GM18498 (cell line): ENCODE data around the gene GNG8.

Experiments
- ATAC-seq: cut with Tn5 transposase; IDR thresholded peaks from one replicate; pipeline ENCODE4 v1.9.1; 2021; ENCODE audit warnings: mild to moderate bottlenecking, moderate library complexity; ENCODE audit not compliant: unreplicated experiment

The GNG8 gene

GRCh38 chr19:46621191-46622117, 14.5 kb downstream of the GNG8 start:
- ATAC-seq: no peak

- no peak for ATAC-seq
These were observed 15.3 kb downstream of the GNG8 start for GRCh38 chr19:46620716-46621115.

GRCh38 chr19:46620267-46620666, 15.7 kb downstream of the GNG8 start:
- no peak for ATAC-seq

GRCh38 chr19:46618670-46619231, 17.3 kb downstream of the GNG8 start:
- no peak for ATAC-seq

- ATAC-seq: no peak
These were observed 18.4 kb downstream of the GNG8 start for GRCh38 chr19:46617601-46618000.

GRCh38 chr19:46616631-46617322, 19.2 kb downstream of the GNG8 start:
- no peak for ATAC-seq

- no peak for ATAC-seq
These were observed 20.0 kb downstream of the GNG8 start for GRCh38 chr19:46615966-46616365.

- no peak for ATAC-seq
These were observed 21.8 kb downstream of the GNG8 start for GRCh38 chr19:46614114-46614722.

GRCh38 chr19:46613525-46613924, 22.5 kb downstream of the GNG8 start:
- ATAC-seq: no peak

- no peak for ATAC-seq
These were observed 24.2 kb downstream of the GNG8 start for GRCh38 chr19:46611776-46612175.

GRCh38 chr19:46610851-46611770, 24.9 kb downstream of the GNG8 start:
- ATAC-seq: no peak

GRCh38 chr19:46610413-46610775, 25.6 kb downstream of the GNG8 start:
- ATAC-seq: no peak

- ATAC-seq: no peak
These were observed 26.2 kb downstream of the GNG8 start for GRCh38 chr19:46609511-46610412.

- no peak for ATAC-seq
These were observed 27.2 kb downstream of the GNG8 start for GRCh38 chr19:46608581-46609345.

GRCh38 chr19:46608178-46608577, 27.8 kb downstream of the GNG8 start:
- no peak for ATAC-seq

GRCh38 chr19:46607448-46607841, 28.6 kb downstream of the GNG8 start:
- ATAC-seq: no peak

GRCh38 chr19:46606681-46607447, 29.1 kb downstream of the GNG8 start:
- no peak for ATAC-seq

GRCh38 chr19:46606019-46606418, 30.0 kb downstream of the GNG8 start:
- no peak for ATAC-seq
